Stimulated activated memory B cell treated with anti-CD40 and anti-IgM and Interleukin-4, amounts not matched to agents 10 μg/mL and 1 μg/mL and 100 μg/mL, for 72 hours (primary cell): Measurements from ENCODE around the gene MRTFA.
"Not testable (repeated sequence)": the region's sequence is repeated elsewhere in the genome, so short reads cannot be mapped to it uniquely, and the experiment has no call there.

Experiments used
- ATAC-seq: fragments of 150-1000 bp; cut with Tn5 transposase; 2 replicates; pipeline ENCODE4 v1.10.0; 2021
- H3K27ac Mint-ChIP-seq: one replicate; pipeline ENCODE4 v1.8.0; 2022; ENCODE audit warnings: mild to moderate bottlenecking, mixed read lengths
- H3K27me3 Mint-ChIP-seq: one replicate; pipeline ENCODE4 v1.8.0; 2022; ENCODE audit warnings: mixed read lengths
- H3K36me3 Mint-ChIP-seq: one replicate; pipeline ENCODE4 v1.8.0; 2022; ENCODE audit warnings: mixed read lengths
- H3K4me1 Mint-ChIP-seq: one replicate; pipeline ENCODE4 v1.8.0; 2022; ENCODE audit warnings: mixed read lengths
- H3K4me3 Mint-ChIP-seq: one replicate; pipeline ENCODE4 v1.8.0; 2022; ENCODE audit warnings: mild to moderate bottlenecking, moderate library complexity, mixed read lengths
- H3K9me3 Mint-ChIP-seq: one replicate; pipeline ENCODE4 v1.8.0; 2022; ENCODE audit warnings: mixed read lengths

Gene MRTFA

DNA sequence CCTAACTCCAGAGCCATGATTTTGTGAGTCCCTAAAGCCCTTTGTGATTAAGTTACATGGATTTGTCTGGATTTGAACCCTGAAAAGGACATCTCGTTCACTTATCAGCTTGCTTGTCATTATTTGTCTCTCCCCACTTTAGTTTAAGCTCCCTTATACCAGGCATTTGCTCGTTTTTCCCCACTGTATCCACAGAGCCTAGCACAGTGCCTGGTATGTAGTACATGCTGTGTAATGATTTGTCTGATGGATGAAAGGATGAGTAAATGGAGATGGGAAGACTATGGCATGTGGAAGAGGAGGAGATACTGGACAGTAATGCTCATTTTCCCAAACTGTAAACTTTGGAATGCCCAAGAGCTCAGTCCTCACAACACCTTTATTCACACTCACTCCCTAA, 33.5 kb upstream of the MRTFA start:
- no peak for ATAC-seq
- no peaks in the 10 kb centered on the region for H3K36me3 Mint-ChIP-seq
- no peak overlapping the region for H3K27ac Mint-ChIP-seq
- H3K4me1 Mint-ChIP-seq, result no peaks in the 10 kb centered on the region
- H3K27me3 Mint-ChIP-seq, result no peaks in the 10 kb centered on the region
- H3K9me3 Mint-ChIP-seq, result no peaks in the 10 kb centered on the region
- H3K4me3 Mint-ChIP-seq, result no peak overlapping the region

DNA sequence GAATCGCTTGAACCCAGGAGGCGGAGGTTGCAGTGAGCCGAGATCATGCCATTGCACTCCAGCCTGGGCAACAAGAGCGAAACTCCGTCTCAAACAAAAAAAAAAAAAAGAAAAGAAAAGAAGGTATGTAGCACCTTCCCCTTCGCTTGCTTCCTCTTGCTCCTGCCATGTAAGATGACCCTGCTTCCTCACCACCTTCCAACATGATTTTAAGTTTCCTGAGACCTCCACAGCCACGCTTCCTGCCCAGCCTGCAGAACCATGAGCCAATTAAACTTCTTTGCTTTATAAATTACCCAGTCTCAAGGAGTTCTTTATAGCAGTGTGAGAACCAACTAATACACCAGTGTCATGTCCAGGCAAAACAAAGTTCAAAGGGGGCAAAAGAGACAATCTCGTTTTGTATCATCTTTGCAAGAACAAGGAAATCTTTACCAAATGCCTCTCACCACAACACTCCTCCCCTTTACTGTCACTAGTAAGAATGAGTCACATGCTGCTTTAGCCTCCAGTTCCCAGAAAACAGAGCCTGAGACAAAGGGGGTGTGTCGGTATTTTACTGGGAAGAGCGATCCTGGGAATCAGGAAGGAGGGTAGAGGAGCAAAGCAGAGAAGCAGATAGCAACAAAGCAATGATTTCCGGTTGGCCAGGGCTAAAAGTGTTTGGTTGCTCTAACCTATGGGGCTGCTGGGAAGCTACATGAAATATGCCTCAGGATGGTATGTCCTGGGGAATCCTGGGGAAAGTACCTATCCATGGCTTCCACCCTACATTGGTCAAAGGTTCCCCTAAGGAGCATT, 32.3 kb upstream of the MRTFA start:
- H3K4me1 Mint-ChIP-seq, result no peaks in the 10 kb centered on the region
- no peaks in the 10 kb centered on the region for H3K9me3 Mint-ChIP-seq
- no peaks in the 10 kb centered on the region for H3K27me3 Mint-ChIP-seq
- no peak overlapping the region for H3K4me3 Mint-ChIP-seq
- H3K36me3 Mint-ChIP-seq, result no peaks in the 10 kb centered on the region
- no peak for ATAC-seq
- H3K27ac Mint-ChIP-seq, result no peak overlapping the region

DNA sequence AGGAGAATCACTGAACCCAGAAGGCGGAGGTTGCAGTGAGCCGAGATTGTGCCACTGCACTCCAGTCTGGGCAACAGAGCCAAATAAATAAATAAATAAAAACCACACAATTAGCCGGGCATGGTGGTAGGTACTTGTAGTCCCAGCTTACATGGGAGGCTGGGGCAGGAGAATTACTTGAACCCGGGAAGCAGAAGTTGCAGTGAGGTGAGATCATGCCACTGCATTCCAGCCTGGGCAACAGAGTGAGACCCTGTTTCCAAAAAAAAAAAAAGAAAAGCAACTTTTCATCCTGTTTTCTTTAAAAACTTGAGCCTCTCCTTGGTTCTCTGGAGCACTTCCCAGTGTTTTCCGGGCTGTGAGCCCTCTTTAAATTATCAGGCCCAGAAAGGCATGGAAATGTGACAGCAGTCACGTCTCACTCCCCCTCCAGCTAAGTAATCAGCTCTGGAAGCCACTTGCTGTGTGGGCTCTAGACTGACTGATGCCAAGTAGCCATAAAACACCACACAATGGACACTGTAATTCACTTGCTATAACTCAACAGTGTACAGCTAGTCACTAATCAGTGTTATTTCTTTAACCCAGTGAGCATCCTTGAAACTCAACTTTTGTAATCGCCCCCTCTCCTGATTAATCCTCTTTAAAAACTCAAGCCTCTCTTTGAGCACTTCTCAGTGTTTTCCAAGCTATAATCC, 29.8 kb upstream of the MRTFA start:
- H3K4me3 Mint-ChIP-seq, result no peak overlapping the region
- no peaks in the 10 kb centered on the region for H3K36me3 Mint-ChIP-seq
- ATAC-seq, result no peak
- no peaks in the 10 kb centered on the region for H3K27me3 Mint-ChIP-seq
- H3K4me1 Mint-ChIP-seq, result peaks cover 3% of the 10 kb centered on the region
- H3K9me3 Mint-ChIP-seq, result no peaks in the 10 kb centered on the region
- H3K27ac Mint-ChIP-seq, result no peak overlapping the region

DNA sequence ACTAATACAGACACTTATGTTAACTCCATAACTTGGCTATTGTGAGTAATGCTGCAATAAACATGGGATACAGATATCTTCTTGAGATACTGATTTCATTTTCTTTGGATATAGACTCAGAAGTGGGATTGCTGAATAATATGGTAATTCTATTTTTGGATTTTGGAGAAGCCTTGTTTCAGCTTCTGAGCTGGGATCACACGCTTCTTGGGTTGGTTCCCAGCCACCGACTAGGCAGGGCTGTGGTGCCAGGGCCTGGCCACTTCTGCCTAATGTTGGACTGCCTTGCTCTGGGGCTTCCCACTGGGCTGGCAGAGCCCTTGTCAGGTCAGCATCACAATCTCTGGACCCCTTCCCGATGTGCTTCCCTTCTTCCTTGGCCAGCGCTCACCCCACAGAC, 28.8 kb upstream of the MRTFA start:
- Mint-ChIP-seq H3K27ac (no peak overlapping the region), H3K4me1 (peaks cover 13% of the 10 kb centered on the region), H3K27me3 (no peaks in the 10 kb centered on the region), H3K4me3 (no peak overlapping the region), H3K36me3 (no peaks in the 10 kb centered on the region), H3K9me3 (no peaks in the 10 kb centered on the region)
- ATAC-seq, result no peak

DNA sequence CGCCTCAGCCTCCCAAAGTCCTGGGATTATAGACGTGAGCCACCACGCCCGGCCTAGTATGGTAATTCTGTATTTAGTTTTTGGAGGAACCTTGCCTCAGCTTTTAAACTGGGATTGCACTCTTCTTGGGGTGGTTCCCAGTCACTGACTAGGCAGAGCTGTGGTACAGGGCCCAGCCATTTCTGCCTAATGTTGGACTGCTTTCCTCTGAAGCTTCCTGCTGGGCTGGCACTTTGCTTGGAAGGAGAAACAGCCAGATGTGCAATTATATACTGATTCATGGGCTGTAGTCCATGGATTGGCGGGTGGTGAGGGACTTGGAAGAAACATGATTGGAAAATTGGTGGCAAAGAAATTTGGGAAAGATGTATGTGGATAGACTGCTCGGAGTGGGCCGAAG, 25.2 kb upstream of the MRTFA start:
- Mint-ChIP-seq H3K9me3 (no peaks in the 10 kb centered on the region), H3K27me3 (no peaks in the 10 kb centered on the region), H3K4me1 (peaks cover 13% of the 10 kb centered on the region), H3K36me3 (no peaks in the 10 kb centered on the region), H3K4me3 (no peak overlapping the region), H3K27ac (no peak overlapping the region)
- ATAC-seq, result no peak

DNA sequence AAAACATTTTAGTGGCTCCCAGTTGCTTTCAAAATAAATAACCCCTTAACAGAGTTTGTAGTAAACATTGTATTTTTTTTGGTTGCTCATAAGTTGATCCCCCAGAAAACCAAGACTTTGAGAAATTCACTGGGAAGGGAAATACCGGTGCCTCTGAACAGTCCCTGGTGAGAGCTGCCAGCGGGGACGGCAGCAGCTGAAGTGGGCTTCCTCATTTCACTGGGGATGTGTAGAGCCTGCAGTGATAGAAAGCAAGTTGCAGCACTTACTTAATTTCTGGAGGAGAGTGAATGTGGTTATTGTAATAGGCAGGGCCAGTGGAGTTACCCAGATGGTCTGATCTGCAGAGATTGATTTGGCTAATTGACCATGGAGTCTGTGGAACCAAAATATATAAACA, 24.2 kb upstream of the MRTFA start:
- H3K4me3 Mint-ChIP-seq, result no peak overlapping the region
- ATAC-seq, result no peak

DNA sequence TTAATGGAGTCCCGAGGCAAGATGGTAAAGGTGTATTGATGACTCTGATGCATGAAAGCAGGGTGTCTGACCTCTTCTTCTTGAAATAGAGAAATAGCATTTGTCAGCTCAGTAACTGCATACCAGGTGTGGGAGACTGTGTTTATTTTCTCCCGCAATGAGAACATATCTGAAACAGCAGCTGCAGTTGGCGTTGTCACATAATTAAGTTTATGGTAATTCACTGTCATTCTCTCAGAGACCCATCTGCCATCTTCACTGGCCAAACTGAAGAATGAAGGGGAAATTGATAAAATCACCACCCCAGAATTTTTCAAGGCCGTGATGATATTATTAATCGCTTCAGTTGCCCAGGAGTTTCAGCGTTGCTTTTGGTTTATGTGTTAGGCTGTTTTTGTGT, 22.6 kb upstream of the MRTFA start:
- Mint-ChIP-seq H3K36me3 (no peaks in the 10 kb centered on the region), H3K4me1 (peaks cover 13% of the 10 kb centered on the region), H3K27ac (no peak overlapping the region), H3K4me3 (no peak overlapping the region), H3K9me3 (no peaks in the 10 kb centered on the region), H3K27me3 (no peaks in the 10 kb centered on the region)
- ATAC-seq, result no peak

More for the DNA sequence above, 24.2 kb upstream of the MRTFA start:
- Mint-ChIP-seq H3K27me3 (no peaks in the 10 kb centered on the region), H3K9me3 (no peaks in the 10 kb centered on the region), H3K4me1 (peaks cover 13% of the 10 kb centered on the region), H3K36me3 (no peaks in the 10 kb centered on the region), H3K27ac (no peak overlapping the region)

DNA sequence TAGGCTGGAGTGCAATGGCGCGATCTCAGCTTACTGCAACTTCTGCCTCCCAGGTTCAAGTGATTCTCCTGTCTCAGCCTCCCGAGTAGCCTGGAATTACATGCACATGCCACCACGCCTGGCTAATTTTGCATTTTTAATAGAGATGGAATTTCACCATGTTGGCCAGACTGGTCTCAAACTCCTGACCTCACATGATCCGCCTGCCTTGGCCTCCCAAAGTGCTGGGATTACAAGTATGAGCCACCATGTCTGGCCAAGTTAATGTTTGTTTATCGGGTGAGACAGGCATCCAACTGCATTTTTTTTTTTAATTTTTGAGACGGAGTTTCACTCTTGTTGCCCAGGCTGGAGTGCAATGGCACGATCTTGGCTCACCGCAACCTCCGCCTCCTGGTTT, 20.1 kb upstream of the MRTFA start:
- not testable (repeated sequence) for H3K36me3 Mint-ChIP-seq, H3K27me3 Mint-ChIP-seq, H3K27ac Mint-ChIP-seq, H3K4me3 Mint-ChIP-seq, H3K9me3 Mint-ChIP-seq, ATAC-seq
- peaks cover 24% of the 10 kb centered on the region for H3K4me1 Mint-ChIP-seq

DNA sequence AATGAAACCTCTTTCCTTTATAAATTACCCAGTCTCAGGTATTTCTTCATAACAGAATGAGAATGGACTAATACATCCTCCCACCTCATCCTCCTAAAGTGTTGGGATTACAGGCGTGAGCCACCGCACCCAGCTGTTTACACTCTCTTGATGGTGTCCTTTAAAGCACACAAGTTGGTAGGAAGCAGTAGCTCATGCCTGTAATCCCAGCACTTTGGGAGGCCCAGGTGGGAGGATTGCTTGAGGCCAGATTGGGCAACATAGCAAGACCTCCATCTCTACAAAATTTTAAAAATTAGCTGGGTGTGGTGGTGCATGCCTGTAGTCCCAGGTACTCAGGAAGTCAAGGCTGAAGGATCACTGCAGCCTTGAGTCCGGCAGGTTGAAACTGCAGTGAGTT, 19.4 kb upstream of the MRTFA start:
- H3K4me1 Mint-ChIP-seq, result peaks cover 22% of the 10 kb centered on the region
- not testable (repeated sequence) for ATAC-seq, H3K27me3 Mint-ChIP-seq, H3K4me3 Mint-ChIP-seq, H3K36me3 Mint-ChIP-seq, H3K27ac Mint-ChIP-seq, H3K9me3 Mint-ChIP-seq

DNA sequence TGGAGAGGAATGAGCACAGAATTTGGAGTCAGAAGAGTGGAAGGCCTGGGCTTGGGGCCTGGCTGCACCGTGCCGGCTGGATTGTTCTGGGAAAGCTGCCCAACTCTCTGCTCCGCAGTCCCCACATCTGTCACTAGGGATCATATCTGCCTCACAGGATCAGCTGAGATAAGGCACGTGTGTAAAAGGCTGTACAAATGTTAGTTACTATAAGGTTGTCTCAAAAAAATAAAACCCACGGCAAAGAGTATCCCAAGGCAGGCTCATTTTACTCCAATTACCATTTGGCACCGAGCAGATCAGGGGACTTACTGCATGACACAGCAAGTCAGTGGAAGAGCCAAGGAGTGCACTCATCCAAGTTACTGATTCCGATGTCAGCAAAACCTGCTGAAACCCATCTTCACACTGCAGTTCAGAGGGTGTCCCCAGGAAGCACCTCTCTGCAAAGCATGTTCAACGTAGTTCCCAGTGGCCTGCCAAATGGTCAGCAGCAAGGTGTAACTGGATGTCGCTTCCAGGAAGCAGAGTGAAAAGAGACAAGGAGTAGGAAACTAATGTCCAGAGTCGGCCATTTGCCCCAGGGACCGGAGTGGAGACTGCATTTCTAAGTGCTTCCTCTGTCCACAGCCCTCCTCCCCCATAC, 18.1 kb upstream of the MRTFA start:
- Mint-ChIP-seq H3K36me3 (no peaks in the 10 kb centered on the region), H3K27ac (no peak overlapping the region), H3K4me1 (peaks cover 16% of the 10 kb centered on the region), H3K4me3 (no peak overlapping the region), H3K27me3 (no peaks in the 10 kb centered on the region), H3K9me3 (no peaks in the 10 kb centered on the region)
- ATAC-seq, result no peak

DNA sequence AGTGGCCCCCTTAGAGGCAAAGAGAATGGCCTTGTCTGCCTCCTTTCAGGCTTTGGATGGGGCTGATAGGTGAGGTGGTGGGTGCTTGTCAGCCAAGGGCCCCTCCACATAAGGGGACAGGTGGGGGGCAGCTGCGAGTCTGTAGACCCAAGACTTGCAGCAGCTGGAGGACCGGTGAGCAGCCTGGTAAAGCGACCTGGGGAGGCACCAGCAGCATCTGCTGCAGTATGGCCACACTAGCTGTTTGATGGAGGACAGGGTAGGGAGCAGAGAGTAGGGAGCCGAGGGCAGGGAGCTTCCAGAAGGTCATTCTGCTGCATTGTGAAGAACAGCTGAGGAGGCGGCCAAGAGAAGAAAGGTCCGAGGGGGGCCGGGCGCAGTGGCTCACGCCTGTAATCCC, 16.8 kb upstream of the MRTFA start:
- ATAC-seq, result no peak
- Mint-ChIP-seq H3K27ac (peak overlapping the region; percentile 92), H3K27me3 (no peaks in the 10 kb centered on the region), H3K9me3 (no peaks in the 10 kb centered on the region), H3K4me1 (peaks cover 16% of the 10 kb centered on the region), H3K36me3 (no peaks in the 10 kb centered on the region), H3K4me3 (no peak overlapping the region)

DNA sequence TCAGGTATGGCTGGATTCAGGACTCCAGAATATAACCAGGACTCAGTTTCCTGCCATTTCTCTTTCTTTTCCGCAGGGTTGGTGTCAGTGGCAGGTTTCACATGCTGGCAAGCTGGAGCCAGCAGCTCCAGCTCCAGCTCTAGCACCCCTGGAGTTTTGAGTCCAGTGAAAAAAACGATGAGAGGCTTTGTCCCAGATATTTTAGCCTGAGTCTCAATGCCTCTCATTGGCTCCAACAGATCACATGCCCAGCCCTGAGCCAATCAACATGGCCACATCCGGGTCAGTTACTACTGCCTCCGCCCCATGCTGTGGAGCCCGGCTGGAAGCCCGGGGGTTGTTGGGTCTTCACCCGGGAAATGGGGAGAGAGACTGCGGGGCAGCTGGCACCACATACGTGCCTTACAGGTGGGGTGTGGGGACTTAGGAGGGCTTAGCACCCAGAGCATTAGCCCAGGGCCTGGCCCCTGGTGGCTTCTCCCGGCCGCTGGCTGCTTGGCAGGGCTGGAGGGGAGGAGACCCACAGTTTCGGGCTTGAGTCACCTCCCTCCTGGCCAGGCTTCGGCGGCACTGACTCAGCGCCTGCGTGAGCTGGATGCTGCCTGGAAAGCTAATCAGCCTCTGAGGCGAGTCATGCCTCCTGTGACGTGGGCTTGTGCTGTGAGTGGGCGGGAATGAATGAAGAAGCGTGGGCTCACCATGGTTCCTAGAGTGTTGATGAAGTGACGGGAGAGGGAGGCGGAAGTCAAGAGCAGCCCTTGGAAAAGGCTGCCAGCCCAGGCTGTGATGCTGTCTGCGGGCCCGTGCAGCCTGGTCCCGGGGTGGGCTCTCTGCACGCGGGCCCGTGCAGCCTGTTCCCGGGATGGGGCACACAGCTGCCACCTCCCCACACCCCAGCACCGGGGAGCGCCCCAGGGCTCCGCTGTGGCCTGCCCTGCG, 15.3 kb upstream of the MRTFA start:
- Mint-ChIP-seq H3K27ac (peak overlapping the region; percentile 92), H3K4me3 (peak overlapping the region; percentile 82), H3K9me3 (no peaks in the 10 kb centered on the region), H3K36me3 (no peaks in the 10 kb centered on the region), H3K27me3 (no peaks in the 10 kb centered on the region), H3K4me1 (peaks cover 16% of the 10 kb centered on the region)
- ATAC-seq, result peak; percentile 94

DNA sequence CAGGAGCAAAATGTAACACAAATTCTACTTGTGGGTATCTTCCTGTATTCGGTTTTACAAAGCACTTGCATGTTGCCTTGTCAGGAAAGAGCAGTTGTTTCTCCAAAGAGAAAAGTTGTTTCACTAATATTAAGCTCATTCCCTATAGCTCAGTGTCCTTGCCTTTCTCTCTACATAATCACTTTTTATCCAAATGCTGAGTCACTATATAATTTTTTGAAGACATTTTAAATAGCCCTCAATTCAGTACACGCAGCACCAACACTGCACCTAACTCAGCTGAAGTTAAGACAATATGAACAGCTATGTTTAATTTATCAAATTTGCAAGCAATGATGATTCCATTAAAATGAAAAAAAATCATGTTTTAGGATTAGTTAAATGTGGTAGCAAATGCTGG, 14.5 kb upstream of the MRTFA start:
- Mint-ChIP-seq H3K27ac (peak overlapping the region; percentile 92), H3K27me3 (no peaks in the 10 kb centered on the region), H3K36me3 (no peaks in the 10 kb centered on the region), H3K4me1 (peaks cover 22% of the 10 kb centered on the region), H3K9me3 (no peaks in the 10 kb centered on the region), H3K4me3 (no peak overlapping the region)
- no peak for ATAC-seq

DNA sequence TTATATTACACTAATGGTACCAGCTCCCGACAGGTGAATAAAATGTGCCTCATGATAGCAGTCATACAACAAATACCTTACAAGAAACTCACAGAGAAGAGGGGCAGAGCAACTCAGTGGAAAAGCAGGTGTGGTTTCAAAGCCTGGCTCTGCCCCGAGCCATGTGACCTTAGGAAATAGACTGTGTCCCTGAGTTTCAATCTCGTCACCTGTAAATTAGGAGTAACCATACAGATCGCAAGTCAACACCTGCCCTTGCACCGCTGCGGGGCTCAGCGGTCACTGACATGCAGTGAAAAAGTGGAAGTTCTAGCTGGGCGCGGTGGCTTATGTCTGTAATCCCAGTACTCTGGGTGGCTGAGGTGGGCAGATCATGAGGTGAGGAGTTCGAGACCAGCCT, 11.9 kb upstream of the MRTFA start:
- Mint-ChIP-seq H3K4me1 (peaks cover 23% of the 10 kb centered on the region), H3K27ac (peak overlapping the region; percentile 83), H3K4me3 (no peak overlapping the region), H3K27me3 (no peaks in the 10 kb centered on the region), H3K36me3 (no peaks in the 10 kb centered on the region), H3K9me3 (no peaks in the 10 kb centered on the region)
- no peak for ATAC-seq

DNA sequence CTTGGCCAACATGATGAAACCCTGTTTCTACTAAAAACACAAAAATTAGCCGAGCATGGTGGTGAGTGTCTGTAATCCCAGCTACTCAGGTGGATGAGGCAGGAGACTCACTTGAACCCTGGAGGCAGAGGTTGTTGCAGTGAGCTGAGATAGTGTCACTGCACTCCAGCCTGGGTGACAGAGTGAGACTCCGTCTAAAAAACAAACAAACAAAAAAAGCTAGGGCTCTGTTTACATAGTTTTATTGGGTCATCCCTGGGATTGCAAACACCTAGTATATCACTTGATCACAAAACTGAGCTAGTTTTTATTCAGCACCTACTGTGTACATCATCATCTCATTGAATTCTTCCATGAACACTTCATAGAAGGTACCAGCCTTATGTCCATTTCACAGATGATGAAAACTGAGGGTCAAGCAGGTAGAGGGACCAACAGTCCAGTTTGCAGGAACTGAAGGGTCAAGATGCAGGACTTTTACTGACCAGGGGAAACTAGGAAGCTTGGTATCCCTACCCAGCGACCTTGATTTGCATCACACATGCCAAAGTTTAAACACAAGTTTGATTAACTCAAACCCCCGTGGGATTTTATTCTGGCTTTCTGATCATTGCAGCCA, 9.2 kb upstream of the MRTFA start:
- Mint-ChIP-seq H3K4me3 (no peak overlapping the region), H3K27me3 (no peaks in the 10 kb centered on the region), H3K4me1 (peaks cover 7% of the 10 kb centered on the region), H3K9me3 (no peaks in the 10 kb centered on the region), H3K27ac (peak overlapping the region; percentile 83), H3K36me3 (no peaks in the 10 kb centered on the region)
- ATAC-seq, result no peak
